SK-N-SH treated with all-trans-retinoic acid at 6 μM for 48 hours (cell line): ENCODE results near the gene PLCH2.

Source experiments
- ATAC-seq: fragments of 200-7000 bp; cut with Tn5 transposase; 3 replicates; pipeline ENCODE4 v1.9.1; 2020; ENCODE audit warnings: mild to moderate bottlenecking, moderate library complexity
- ARNTL ChIP-seq: fragments of 450-650 bp; formaldehyde crosslinking; IDR thresholded peaks from 2 replicates; pipeline ENCODE4 v1.5.0; 2020; ENCODE audit warnings: low read depth, mild to moderate bottlenecking, moderate library complexity, borderline replicate concordance
- BACH2 ChIP-seq: fragments of 250-450 bp; sonication (Bioruptor Pico); IDR thresholded peaks from 2 replicates; pipeline ENCODE4 v1.9.0; 2021; ENCODE audit warnings: mild to moderate bottlenecking, borderline replicate concordance
- CREB5 ChIP-seq: fragments of 250-450 bp; sonication (Bioruptor Pico); IDR thresholded peaks from 2 replicates; pipeline ENCODE4 v1.5.1; 2020; ENCODE audit warnings: low read depth, mild to moderate bottlenecking, moderate library complexity
- CSDC2 ChIP-seq: fragments of 250-450 bp; sonication (Bioruptor Pico); IDR thresholded peaks from 2 replicates; pipeline ENCODE4 v1.5.0; 2020; ENCODE audit warnings: mild to moderate bottlenecking, moderate library complexity
- CSRNP3 ChIP-seq: fragments of 250-450 bp; sonication (Bioruptor Pico); IDR thresholded peaks from 2 replicates; pipeline ENCODE4 v1.5.1; 2021; ENCODE audit warnings: mild to moderate bottlenecking, moderate library complexity
- GLIS3 ChIP-seq: fragments of 250-450 bp; sonication (Bioruptor Pico); IDR thresholded peaks from 2 replicates; pipeline ENCODE4 v1.5.0; 2020; ENCODE audit warnings: mild to moderate bottlenecking, moderate library complexity
- ISL1 ChIP-seq: fragments of 250-450 bp; sonication (Bioruptor Pico); IDR thresholded peaks from 2 replicates; pipeline ENCODE4 v2.1.2; 2022; ENCODE audit warnings: mild to moderate bottlenecking, moderate library complexity
- OSR1 ChIP-seq: fragments of 250-450 bp; sonication (Bioruptor Pico); IDR thresholded peaks from 2 replicates; pipeline ENCODE4 v1.8.0; 2022; ENCODE audit warnings: moderate library complexity, mild to moderate bottlenecking, inconsistent platforms
- PATZ1 ChIP-seq: fragments of 250-450 bp; sonication (Bioruptor Pico); IDR thresholded peaks from 2 replicates; pipeline ENCODE4 v1.8.0; 2020; ENCODE audit warnings: mild to moderate bottlenecking, moderate library complexity, borderline replicate concordance
- POU6F1 ChIP-seq: fragments of 250-450 bp; sonication (Bioruptor Pico); IDR thresholded peaks from 2 replicates; pipeline ENCODE4 v1.8.0; 2021; ENCODE audit warnings: low read depth, mild to moderate bottlenecking, moderate library complexity, borderline replicate concordance
- PPARA ChIP-seq: fragments of 250-450 bp; sonication (Bioruptor Pico); IDR thresholded peaks from 2 replicates; pipeline ENCODE4 v1.5.0; 2020; ENCODE audit warnings: mild to moderate bottlenecking, borderline replicate concordance
- RARB ChIP-seq: fragments of 250-450 bp; sonication (Bioruptor Pico); IDR thresholded peaks from 2 replicates; pipeline ENCODE4 v1.8.0; 2021; ENCODE audit warnings: mild to moderate bottlenecking, moderate library complexity
- SNAI2 ChIP-seq: fragments of 250-450 bp; sonication (Bioruptor Pico); IDR thresholded peaks from 2 replicates; pipeline ENCODE4 v1.5.0; 2020; ENCODE audit warnings: mild to moderate bottlenecking, moderate library complexity
- TCF4 ChIP-seq: fragments of 250-450 bp; sonication (Bioruptor Pico); IDR thresholded peaks from 2 replicates; pipeline ENCODE4 v1.8.0; 2021; ENCODE audit warnings: mild to moderate bottlenecking, moderate library complexity, borderline replicate concordance
- TOX ChIP-seq: fragments of 250-450 bp; sonication (Bioruptor Pico); IDR thresholded peaks from 2 replicates; pipeline ENCODE4 v1.8.0; 2021; ENCODE audit warnings: mild to moderate bottlenecking, moderate library complexity, borderline replicate concordance
- TSHZ2 ChIP-seq: fragments of 250-450 bp; sonication (Bioruptor Pico); IDR thresholded peaks from 2 replicates; pipeline ENCODE4 v1.5.0; 2020; ENCODE audit warnings: mild to moderate bottlenecking, moderate library complexity
- ZC3H10 ChIP-seq: fragments of 250-450 bp; sonication (Bioruptor Pico); IDR thresholded peaks from 2 replicates; pipeline ENCODE4 v1.5.1; 2021; ENCODE audit warnings: mild to moderate bottlenecking, moderate library complexity
- ZFP30 ChIP-seq: fragments of 450-650 bp; formaldehyde crosslinking; IDR thresholded peaks from 2 replicates; pipeline ENCODE4 v1.5.0; 2022; ENCODE audit warnings: mild to moderate bottlenecking, moderate library complexity
- ZNF565 ChIP-seq: fragments of 450-650 bp; formaldehyde crosslinking; conservative IDR thresholded peaks from 2 replicates; pipeline ENCODE4 v1.5.0; 2020; ENCODE audit warnings: low read depth, mild to moderate bottlenecking, moderate library complexity
- ZNF70 ChIP-seq: fragments of 450-650 bp; formaldehyde crosslinking; IDR thresholded peaks from 2 replicates; pipeline ENCODE4 v1.5.0; 2020; ENCODE audit warnings: mild to moderate bottlenecking, moderate library complexity
- ZNF8 ChIP-seq: fragments of 450-650 bp; formaldehyde crosslinking; IDR thresholded peaks from 2 replicates; pipeline ENCODE4 v1.5.0; 2020; ENCODE audit warnings: mild to moderate bottlenecking, moderate library complexity

The PLCH2 gene

GRCh38 chr1:2479186-2479585 is 3.1 kb downstream of the PLCH2 start (continued):
- TF ChIP-seq CSRNP3 (CRISPR knock-in tag) (no peak), CSDC2 (no peak), RARB (CRISPR knock-in tag) (no peak), GLIS3 (CRISPR knock-in tag) (no peak)

- TF ChIP-seq ISL1 (CRISPR knock-in tag) (no peak), ARNTL (CRISPR knock-in tag) (no peak), TSHZ2 (no peak), CSDC2 (no peak), TOX (CRISPR knock-in tag) (no peak), GLIS3 (CRISPR knock-in tag) (no peak), TCF4 (CRISPR knock-in tag) (no peak), RARB (CRISPR knock-in tag) (no peak), PATZ1 (CRISPR knock-in tag) (no peak), SNAI2 (CRISPR knock-in tag) (no peak), PPARA (no peak), ZFP30 (CRISPR knock-in tag) (no peak), BACH2 (CRISPR knock-in tag) (no peak), CREB5 (CRISPR knock-in tag) (no peak), ZNF565 (no peak), ZNF8 (no peak), OSR1 (CRISPR knock-in tag) (no peak), ZC3H10 (CRISPR knock-in tag) (no peak), POU6F1 (CRISPR knock-in tag) (no peak)
- TF ChIP-seq, all 23 proteins: peak for 0
- ATAC-seq = no peak
These were observed 3.5 kb downstream of the PLCH2 start for GRCh38 chr1:2479618-2480017.

GRCh38 chr1:2480236-2480985 is 4.3 kb downstream of the PLCH2 start:
- no peak for TF ChIP-seq TCF4 (CRISPR knock-in tag)
- TF ChIP-seq ZNF70 (CRISPR knock-in tag) = no peak
- TF ChIP-seq CSDC2 = no peak
- no peak for TF ChIP-seq ZC3H10 (CRISPR knock-in tag)
- TF ChIP-seq PATZ1 (CRISPR knock-in tag) = no peak
- no peak for TF ChIP-seq CREB5 (CRISPR knock-in tag)
- no peak for TF ChIP-seq BACH2 (CRISPR knock-in tag)
- no peak for TF ChIP-seq SNAI2 (CRISPR knock-in tag)
- TF ChIP-seq ARNTL (CRISPR knock-in tag) = no peak
- TF ChIP-seq PPARA = no peak
- TF ChIP-seq OSR1 (CRISPR knock-in tag) = no peak
- no peak for ATAC-seq
